A549 (cell line): ENCODE measurements around the gene HEXB.
"Not testable (repeated sequence)": the region's sequence is repeated elsewhere in the genome, so short reads cannot be mapped to it uniquely, and the experiment has no call there.

Experiments
- CBX8 ChIP-seq: fragments of 200-600 bp; sonication (generic); IDR thresholded peaks from 2 replicates; pipeline ENCODE4 v1.6.1; 2016
- CEBPB ChIP-seq, 2 experiments: fragments of >200 bp in 1 of 2; sonication (Bioruptor Twin) in 1 of 2; formaldehyde crosslinking in 1 of 2; IDR thresholded peaks; 2 replicates each; pipeline ENCODE4 v1.6.1; 2012 to 2016
- MYC ChIP-seq: IDR thresholded peaks from 2 replicates; pipeline ENCODE4 v1.6.1; 2012; ENCODE audit warnings: mild to moderate bottlenecking, inconsistent platforms, low read length, improper control_type of control experiment, borderline replicate concordance
- NR3C1 ChIP-seq: fragments of >200 bp; sonication (Bioruptor Twin); formaldehyde crosslinking; IDR thresholded peaks from 3 replicates; pipeline ENCODE4 v1.6.1; 2017
- PHF8 ChIP-seq: fragments of 200-600 bp; sonication (generic); IDR thresholded peaks from 2 replicates; pipeline ENCODE4 v1.6.1; 2016; ENCODE audit warnings: low read depth, mild to moderate bottlenecking, antibody characterized with exemption, moderate library complexity, borderline replicate concordance
- POLR2A ChIP-seq: IDR thresholded peaks from 2 replicates; pipeline ENCODE4 v1.6.1; 2012; ENCODE audit warnings: mild to moderate bottlenecking, low read length
- POLR2AphosphoS2 ChIP-seq: conservative IDR thresholded peaks from 2 replicates; pipeline ENCODE4 v1.6.1; 2012; ENCODE audit warnings: low read length, improper control_type of control experiment, inconsistent platforms
- RFX5 ChIP-seq: fragments of 450-650 bp; IDR thresholded peaks from 2 replicates; pipeline ENCODE4 v1.7.1; 2014; ENCODE audit warnings: antibody characterized with exemption, mild to moderate bottlenecking, moderate library complexity
- SMC3 ChIP-seq: fragments of >200 bp; sonication (Bioruptor Twin); formaldehyde crosslinking; IDR thresholded peaks from 3 replicates; pipeline ENCODE4 v1.6.1; 2018; ENCODE audit warnings: inconsistent platforms
- SREBF2 ChIP-seq: fragments of 450-650 bp; IDR thresholded peaks from 2 replicates; pipeline ENCODE4 v1.6.1; 2014; ENCODE audit warnings: mild to moderate bottlenecking, moderate library complexity
- TF ChIP-seq, protein P1 (sequence below): fragments of >200 bp; sonication (Bioruptor Twin); formaldehyde crosslinking; IDR thresholded peaks from 3 replicates; pipeline ENCODE4 v1.5.1; 2016
- TF ChIP-seq, protein P2 (sequence below): IDR thresholded peaks from 2 replicates; pipeline ENCODE4 v1.6.1; 2012

DNA sequence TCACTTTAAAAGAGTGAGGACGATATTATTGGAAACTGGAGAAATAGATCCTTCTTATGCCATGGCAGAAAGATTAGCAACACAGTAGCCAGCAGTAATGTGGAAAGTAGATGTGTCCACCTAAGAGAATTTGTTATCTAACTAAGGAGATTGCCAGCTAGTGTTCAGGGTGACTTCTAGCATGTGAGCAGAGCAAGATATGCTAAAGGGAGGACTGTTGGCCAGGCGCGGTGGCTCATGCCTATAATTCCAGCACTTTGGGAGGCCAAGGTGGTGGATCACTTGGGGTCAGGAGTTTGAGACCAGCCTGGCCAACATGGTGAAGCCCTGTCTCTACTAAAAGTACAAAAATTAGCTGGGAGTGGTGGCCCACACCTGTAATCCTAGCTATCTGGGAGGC, 5.7 kb upstream of the HEXB start:
- TF ChIP-seq, protein P1, sequence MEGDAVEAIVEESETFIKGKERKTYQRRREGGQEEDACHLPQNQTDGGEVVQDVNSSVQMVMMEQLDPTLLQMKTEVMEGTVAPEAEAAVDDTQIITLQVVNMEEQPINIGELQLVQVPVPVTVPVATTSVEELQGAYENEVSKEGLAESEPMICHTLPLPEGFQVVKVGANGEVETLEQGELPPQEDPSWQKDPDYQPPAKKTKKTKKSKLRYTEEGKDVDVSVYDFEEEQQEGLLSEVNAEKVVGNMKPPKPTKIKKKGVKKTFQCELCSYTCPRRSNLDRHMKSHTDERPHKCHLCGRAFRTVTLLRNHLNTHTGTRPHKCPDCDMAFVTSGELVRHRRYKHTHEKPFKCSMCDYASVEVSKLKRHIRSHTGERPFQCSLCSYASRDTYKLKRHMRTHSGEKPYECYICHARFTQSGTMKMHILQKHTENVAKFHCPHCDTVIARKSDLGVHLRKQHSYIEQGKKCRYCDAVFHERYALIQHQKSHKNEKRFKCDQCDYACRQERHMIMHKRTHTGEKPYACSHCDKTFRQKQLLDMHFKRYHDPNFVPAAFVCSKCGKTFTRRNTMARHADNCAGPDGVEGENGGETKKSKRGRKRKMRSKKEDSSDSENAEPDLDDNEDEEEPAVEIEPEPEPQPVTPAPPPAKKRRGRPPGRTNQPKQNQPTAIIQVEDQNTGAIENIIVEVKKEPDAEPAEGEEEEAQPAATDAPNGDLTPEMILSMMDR = not testable (repeated sequence)
- TF ChIP-seq POLR2A; POLR2AphosphoS2; NR3C1; SMC3; PHF8; RFX5; CEBPB (IDR thresholded peaks at IDR 0.05); SREBF2; MYC; CBX8: not testable (repeated sequence)
- TF ChIP-seq, protein P2, sequence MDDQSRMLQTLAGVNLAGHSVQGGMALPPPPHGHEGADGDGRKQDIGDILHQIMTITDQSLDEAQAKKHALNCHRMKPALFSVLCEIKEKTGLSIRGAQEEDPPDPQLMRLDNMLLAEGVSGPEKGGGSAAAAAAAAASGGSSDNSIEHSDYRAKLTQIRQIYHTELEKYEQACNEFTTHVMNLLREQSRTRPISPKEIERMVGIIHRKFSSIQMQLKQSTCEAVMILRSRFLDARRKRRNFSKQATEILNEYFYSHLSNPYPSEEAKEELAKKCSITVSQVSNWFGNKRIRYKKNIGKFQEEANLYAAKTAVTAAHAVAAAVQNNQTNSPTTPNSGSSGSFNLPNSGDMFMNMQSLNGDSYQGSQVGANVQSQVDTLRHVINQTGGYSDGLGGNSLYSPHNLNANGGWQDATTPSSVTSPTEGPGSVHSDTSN = not testable (repeated sequence)
